Prostate gland (tissue), 2 donors: ENCODE data around the gene HSPB6.

Experiments used
- CTCF ChIP-seq, 4 experiments: fragments of 200-600 bp in 2 of 4; fragments of 450-650 bp in 2 of 4; sonication (generic) in 2 of 4; IDR thresholded peaks; 1 replicate in 3 of 4; 2 replicates in 1 of 4; pipeline ENCODE4 v1.5.1; 2016 to 2019; ENCODE audit warnings: antibody characterized with exemption in 4 of 4, mild to moderate bottlenecking in 2 of 4, moderate library complexity in 2 of 4
- POLR2AphosphoS5 ChIP-seq: sonication (generic); formaldehyde crosslinking; IDR thresholded peaks from one replicate; pipeline ENCODE4 v1.6.1; 2017; ENCODE audit warnings: antibody characterized with exemption

- no peak for TF ChIP-seq CTCF (IDR thresholded peaks at IDR 0.05)
- TF ChIP-seq POLR2AphosphoS5, result no peak
These were observed 14.6 kb downstream of the HSPB6 start, which contains the start of gene IGFLR1 for GRCh38 chr19:35742121-35742724.
